ENCODE measurements around the gene FAP. TPM values are rescaled to one million over a fixed set of nuclear protein-coding genes. Genes with fewer than 3 reads are reported as not detected.
A peak's percentile ranks its signal among the peaks of the same experiment; 100 is the strongest.

The FAP gene
- total RNA-seq, 4 donors from 2014 or later: 4.6 to 14.0 (median 11.1) TPM

DNA sequence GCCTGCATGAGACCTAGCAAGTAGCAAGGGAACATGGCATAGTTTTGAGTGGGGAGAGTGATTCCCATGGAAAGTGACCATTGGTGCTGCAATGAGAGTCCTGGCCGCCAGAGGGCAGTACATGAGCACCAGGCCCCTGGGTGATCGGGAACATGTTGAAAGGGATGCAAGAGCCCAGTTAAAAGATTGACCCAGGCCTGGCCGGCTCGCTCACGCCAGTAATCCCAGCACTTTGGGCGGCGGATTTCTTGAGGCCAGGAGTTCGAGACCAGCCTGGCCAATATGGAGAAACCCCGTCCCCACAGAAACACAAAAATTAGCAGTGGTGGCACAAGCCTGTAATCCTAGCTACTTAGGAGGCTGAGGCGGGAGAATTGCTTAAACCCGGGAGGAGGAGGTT is 22.2 kb downstream of the FAP start:
- peak; percentile 65 for ATAC-seq
- Histone ChIP-seq H3K4me3 (no peak overlapping the region), H3K27ac (no peak overlapping the region), H3K4me1 (peaks cover 0 to 36% (median 0%) of the 10 kb centered on the region in 3 donors), H3K9me3 (no peaks in the 10 kb centered on the region), H3K36me3 (no peaks in the 10 kb centered on the region), H3K27me3 (no peaks in the 10 kb centered on the region)
- 74% methylated on average over 10 of the region's 11 CpGs; no CpG with 5 or more reads in 1 of the 2 donors for WGBS, 2 donors (ENCODE audit: low coverage in 1 of 2)
- TF ChIP-seq EP300 (IDR thresholded peaks at IDR 0.05): no peak
- TF ChIP-seq, protein P1, sequence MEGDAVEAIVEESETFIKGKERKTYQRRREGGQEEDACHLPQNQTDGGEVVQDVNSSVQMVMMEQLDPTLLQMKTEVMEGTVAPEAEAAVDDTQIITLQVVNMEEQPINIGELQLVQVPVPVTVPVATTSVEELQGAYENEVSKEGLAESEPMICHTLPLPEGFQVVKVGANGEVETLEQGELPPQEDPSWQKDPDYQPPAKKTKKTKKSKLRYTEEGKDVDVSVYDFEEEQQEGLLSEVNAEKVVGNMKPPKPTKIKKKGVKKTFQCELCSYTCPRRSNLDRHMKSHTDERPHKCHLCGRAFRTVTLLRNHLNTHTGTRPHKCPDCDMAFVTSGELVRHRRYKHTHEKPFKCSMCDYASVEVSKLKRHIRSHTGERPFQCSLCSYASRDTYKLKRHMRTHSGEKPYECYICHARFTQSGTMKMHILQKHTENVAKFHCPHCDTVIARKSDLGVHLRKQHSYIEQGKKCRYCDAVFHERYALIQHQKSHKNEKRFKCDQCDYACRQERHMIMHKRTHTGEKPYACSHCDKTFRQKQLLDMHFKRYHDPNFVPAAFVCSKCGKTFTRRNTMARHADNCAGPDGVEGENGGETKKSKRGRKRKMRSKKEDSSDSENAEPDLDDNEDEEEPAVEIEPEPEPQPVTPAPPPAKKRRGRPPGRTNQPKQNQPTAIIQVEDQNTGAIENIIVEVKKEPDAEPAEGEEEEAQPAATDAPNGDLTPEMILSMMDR (IDR thresholded peaks at IDR 0.05): peak; percentile 31 to 76 (median 64)

DNA sequence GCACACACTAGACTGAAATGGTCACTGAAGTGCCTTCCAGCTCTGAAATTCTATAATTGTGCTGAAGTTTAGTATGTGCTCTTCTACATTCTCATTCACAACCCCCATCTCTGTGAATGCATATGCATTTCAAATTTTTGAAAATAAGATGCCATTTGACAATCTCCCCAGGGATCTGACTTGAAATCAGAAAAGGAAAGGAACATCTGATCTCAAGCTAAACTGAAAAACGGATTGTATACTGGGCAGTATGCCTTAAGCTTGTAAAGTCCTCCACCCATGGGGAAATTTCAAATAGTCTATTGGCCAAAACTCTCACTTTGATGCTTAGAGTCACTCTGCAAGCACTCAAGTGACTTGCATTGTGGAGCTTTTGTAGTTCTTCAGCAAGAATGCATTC is 22.9 kb downstream of the FAP start:
- no peak for TF ChIP-seq POLR2AphosphoS5 (IDR thresholded peaks at IDR 0.05)
- TF ChIP-seq EP300 (IDR thresholded peaks at IDR 0.05): no peak
- no peak for TF ChIP-seq POLR2A (IDR thresholded peaks at IDR 0.05)
- TF ChIP-seq, protein P1 (IDR thresholded peaks at IDR 0.05): no peak
- no peaks in the 10 kb centered on the region for H3K27me3 ChIP-seq
- peak overlapping the region in 2 of 4 donors; percentile 42 to 50 for H3K27ac ChIP-seq
- H3K36me3 ChIP-seq: no peaks in the 10 kb centered on the region
- no peak for ATAC-seq
- WGBS, 2 donors (ENCODE audit: low coverage in 1 of 2): 22 to 25% methylated on average over 1 of the region's 1 CpG
- H3K4me3 ChIP-seq: no peak overlapping the region
- H3K4me1 ChIP-seq: peaks cover 0 to 36% (median 0%) of the 10 kb centered on the region in 3 donors
- H3K9me3 ChIP-seq: no peaks in the 10 kb centered on the region

DNA sequence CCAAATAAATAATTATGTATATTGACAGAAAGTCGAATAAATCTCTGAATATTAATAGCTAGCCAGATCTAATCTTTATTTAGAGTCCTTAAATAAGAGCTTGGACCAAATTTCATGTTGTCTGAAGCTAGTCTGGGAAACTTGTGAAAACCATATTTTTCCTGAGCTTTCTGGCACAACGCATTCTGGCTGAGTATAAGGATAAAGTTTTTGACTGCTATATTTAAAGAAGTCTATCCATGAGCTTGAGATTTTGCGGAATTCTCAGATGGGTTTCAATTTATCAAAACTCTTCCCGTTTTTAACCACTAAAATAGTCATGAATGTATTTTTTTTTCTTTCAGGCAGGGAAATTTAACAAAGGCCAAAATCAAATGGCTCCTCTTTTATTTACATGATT is 23.8 kb downstream of the FAP start:
- no peaks in the 10 kb centered on the region for H3K9me3 ChIP-seq
- peak overlapping the region in 3 of 4 donors; percentile 42 to 50 (median 50) for H3K27ac ChIP-seq
- no peak for ATAC-seq
- H3K4me1 ChIP-seq: peaks cover 0 to 36% (median 0%) of the 10 kb centered on the region in 3 donors
- no peaks in the 10 kb centered on the region for H3K27me3 ChIP-seq
- 35 to 59% methylated on average over 4 of the region's 4 CpGs for WGBS, 2 donors (ENCODE audit: low coverage in 1 of 2)
- TF ChIP-seq POLR2A (IDR thresholded peaks at IDR 0.05) (no peak), EP300 (IDR thresholded peaks at IDR 0.05) (no peak), POLR2AphosphoS5 (IDR thresholded peaks at IDR 0.05) (no peak)
- TF ChIP-seq, protein P1 (IDR thresholded peaks at IDR 0.05): no peak
- no peaks in the 10 kb centered on the region for H3K36me3 ChIP-seq
- no peak overlapping the region for H3K4me3 ChIP-seq

GRCh38 chr2:162217598-162217997 is 25.6 kb downstream of the FAP start:
- TF ChIP-seq POLR2AphosphoS5 (IDR thresholded peaks at IDR 0.05) (no peak), EP300 (IDR thresholded peaks at IDR 0.05) (no peak), POLR2A (IDR thresholded peaks at IDR 0.05) (no peak)
- TF ChIP-seq, protein P1 (IDR thresholded peaks at IDR 0.05): no peak
- Histone ChIP-seq H3K27ac (no peak overlapping the region), H3K36me3 (no peaks in the 10 kb centered on the region), H3K9me3 (no peaks in the 10 kb centered on the region), H3K27me3 (no peaks in the 10 kb centered on the region), H3K4me1 (peaks cover 0 to 36% (median 0%) of the 10 kb centered on the region in 3 donors), H3K4me3 (no peak overlapping the region)
- 91 to 94% methylated on average over 1 of the region's 1 CpG for WGBS, 2 donors (ENCODE audit: low coverage in 1 of 2)
- ATAC-seq: peak; percentile 31

DNA sequence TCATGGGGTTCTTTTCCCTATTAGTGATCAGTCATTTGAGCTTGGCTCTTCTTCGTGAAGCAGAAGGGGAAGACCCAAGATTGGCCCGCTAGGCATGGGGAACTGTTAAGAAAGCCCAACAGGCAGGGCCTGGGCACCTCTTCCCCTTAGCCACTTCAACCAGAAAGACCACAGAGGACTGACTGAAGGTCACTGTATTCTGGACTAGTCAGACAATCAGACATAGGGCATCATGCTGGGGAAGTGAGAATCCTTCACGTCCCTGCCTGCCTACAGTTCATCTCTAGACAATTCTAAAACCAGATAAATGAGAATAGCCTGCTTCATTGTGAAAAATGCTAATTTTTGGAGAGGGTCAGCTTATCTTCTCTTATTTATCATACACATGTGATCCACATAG is 28.1 kb downstream of the FAP start:
- no peak for ATAC-seq
- peaks cover 0 to 35% (median 0%) of the 10 kb centered on the region in 3 donors for H3K4me1 ChIP-seq
- TF ChIP-seq EP300 (IDR thresholded peaks at IDR 0.05) (no peak), POLR2AphosphoS5 (IDR thresholded peaks at IDR 0.05) (no peak), POLR2A (IDR thresholded peaks at IDR 0.05) (no peak)
- TF ChIP-seq, protein P1 (IDR thresholded peaks at IDR 0.05): no peak
- H3K36me3 ChIP-seq: no peaks in the 10 kb centered on the region
- no peak overlapping the region for H3K27ac ChIP-seq
- H3K4me3 ChIP-seq: no peak overlapping the region
- H3K27me3 ChIP-seq: no peaks in the 10 kb centered on the region
- 86 to 100% methylated on average over 1 to 3 of the region's 3 CpGs for WGBS, 2 donors (ENCODE audit: low coverage in 1 of 2)
- H3K9me3 ChIP-seq: no peaks in the 10 kb centered on the region

All from gastroesophageal sphincter (tissue), 4 donors.